SU-DHL-6 (cell line): Measurements from ENCODE around the gene EXOC3L4.

Source experiments
- CTCF ChIP-seq: fragments of 200-600 bp; sonication (generic); IDR thresholded peaks from one replicate; pipeline ENCODE4 v1.5.1; 2017; ENCODE audit warnings: antibody characterized with exemption, mild to moderate bottlenecking, low read length, moderate library complexity; ENCODE audit not compliant: insufficient read depth, poor library complexity, severe bottlenecking
- EZH2phosphoT487 ChIP-seq: fragments of 200-600 bp; sonication (generic), shearing (Covaris generic); conservative IDR thresholded peaks from 2 replicates; pipeline ENCODE4 v1.6.1; 2018; ENCODE audit warnings: mild to moderate bottlenecking, antibody characterized with exemption, low read length, moderate library complexity, mixed read lengths

DNA sequence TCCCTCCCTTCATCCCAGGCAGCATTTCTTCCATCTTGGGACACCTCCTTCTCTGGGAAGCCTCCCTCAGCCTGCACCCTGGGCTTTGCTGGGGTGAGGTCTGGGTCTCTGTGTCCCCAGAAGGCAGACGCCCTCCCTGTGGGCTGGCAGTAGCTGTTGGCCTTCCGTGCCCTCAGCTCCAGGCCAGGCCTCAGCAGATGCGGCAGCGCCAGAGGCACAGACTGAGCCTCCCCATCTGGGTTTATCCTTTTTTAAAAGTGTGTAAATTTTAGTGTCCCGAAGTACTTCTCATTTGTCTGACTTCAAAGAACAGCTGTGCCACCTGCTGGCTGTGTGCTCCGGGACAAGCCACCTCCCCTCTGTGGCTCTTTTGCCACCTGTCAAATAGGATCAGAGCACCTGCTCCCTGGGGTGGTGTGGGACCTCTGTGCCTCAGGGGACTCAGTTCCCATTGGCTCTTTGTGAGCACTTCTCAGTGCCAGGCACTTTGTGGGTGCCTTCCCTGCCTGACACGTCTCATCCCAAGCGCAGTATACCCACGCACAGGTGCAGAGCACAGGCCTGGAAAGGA lies 11.1 kb downstream of the EXOC3L4 start:
- TF ChIP-seq CTCF (peak; percentile 24), EZH2phosphoT487 (no peak)
